ENCODE measurements around the gene LDB2. TPM values are rescaled to one million over a fixed set of nuclear protein-coding genes. Genes with fewer than 3 reads are reported as not detected.

The LDB2 gene
- total RNA-seq, 1 experiment from 2014 or later = not detected

GRCh38 chr4:16521156-16521915 lies 377.1 kb downstream of the LDB2 start:
- DNase-seq (ENCODE audit: extremely low read depth, low read depth) = no peak

- DNase-seq (ENCODE audit: extremely low read depth, low read depth) = no peak
Measured at GRCh38 chr4:16516796-16517439, 381.5 kb downstream of the LDB2 start.

- no peak for DNase-seq (ENCODE audit: extremely low read depth, low read depth)
Measured at GRCh38 chr4:16513876-16514275, 384.6 kb downstream of the LDB2 start.

DNA sequence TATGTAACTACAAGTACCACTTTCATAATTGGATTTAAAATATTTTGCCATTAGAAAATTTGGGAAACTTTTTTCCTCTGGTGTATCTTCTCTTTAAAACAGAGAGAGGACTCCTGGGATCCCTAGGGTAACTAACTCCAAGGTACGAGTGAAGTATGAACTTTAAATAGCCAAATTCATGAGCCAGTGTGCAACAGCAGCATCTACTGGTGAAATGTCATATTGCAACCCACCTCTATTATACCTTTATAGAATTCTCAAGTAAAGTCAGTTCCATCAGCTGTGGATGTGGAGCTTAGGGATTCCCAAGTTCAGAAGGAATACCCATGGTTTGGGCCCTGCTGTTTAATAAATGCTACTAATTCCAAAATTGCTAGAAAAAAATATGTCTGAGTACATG lies 389.5 kb downstream of the LDB2 start:
- no peak for DNase-seq (ENCODE audit: extremely low read depth, low read depth)

DNA sequence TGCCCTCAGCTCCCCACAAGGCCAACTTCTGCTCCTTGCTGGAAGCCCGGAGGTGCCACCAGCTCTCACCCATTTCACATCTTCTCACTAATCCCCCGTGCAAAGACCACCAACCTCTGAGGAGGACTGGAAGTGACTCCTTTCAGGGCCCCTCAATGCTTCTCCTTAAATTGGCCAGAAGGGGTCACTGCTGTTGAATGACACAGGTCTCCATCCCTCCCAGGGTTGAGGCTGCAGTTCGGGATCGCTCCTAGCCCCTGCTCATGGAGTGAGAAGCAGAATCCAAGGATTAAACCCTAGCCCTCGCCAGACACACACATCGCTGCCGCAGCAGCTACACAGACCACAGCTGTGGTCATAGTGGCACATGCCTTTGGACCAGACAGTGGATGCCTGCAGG lies 392.7 kb downstream of the LDB2 start:
- DNase-seq (ENCODE audit: extremely low read depth, low read depth) = no peak

DNA sequence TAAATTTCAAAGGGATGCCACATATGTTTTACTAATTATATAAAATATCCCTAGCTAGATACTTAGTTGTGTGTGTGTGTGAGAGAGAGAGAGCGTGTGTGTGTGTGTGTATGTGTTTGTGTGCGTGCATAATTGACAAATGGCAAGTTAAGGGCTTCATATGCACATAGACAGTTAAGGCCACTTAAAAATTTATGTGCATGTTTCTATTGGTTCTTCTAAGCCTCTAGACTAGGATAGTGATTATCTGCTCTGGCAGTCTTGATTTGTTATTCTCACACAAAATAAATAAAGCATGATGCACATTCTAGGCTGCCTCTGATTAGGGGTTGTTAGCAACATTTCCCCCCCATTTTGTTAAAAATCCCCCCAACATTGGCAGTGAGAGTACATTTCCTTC lies 393.2 kb downstream of the LDB2 start:
- DNase-seq (ENCODE audit: extremely low read depth, low read depth) = no peak

GRCh38 chr4:16503421-16504100 lies 394.9 kb downstream of the LDB2 start:
- no peak for DNase-seq (ENCODE audit: extremely low read depth, low read depth)

- DNase-seq (ENCODE audit: extremely low read depth, low read depth) = no peak
Measured at GRCh38 chr4:16498978-16499377, 399.5 kb downstream of the LDB2 start.

DNA sequence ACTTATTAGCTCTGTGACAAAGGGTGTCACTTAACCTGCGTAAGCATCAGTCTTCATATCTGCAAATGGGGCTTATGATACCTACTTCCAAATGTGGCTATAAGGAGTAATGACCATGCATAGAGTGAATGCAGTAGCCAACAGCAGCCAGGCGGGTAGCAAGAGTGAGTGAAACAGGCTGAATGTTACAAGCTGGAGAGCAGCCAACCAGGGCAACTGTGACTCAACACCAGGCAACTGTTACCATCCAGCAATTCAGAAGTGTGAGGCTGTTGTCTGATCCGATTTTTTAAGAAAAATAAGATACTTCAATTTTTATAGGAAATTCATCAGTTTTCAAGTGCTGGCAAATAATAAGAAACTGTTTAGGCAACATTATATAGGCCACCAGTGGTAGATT lies 401.9 kb downstream of the LDB2 start:
- DNase-seq (ENCODE audit: extremely low read depth, low read depth) = no peak

DNA sequence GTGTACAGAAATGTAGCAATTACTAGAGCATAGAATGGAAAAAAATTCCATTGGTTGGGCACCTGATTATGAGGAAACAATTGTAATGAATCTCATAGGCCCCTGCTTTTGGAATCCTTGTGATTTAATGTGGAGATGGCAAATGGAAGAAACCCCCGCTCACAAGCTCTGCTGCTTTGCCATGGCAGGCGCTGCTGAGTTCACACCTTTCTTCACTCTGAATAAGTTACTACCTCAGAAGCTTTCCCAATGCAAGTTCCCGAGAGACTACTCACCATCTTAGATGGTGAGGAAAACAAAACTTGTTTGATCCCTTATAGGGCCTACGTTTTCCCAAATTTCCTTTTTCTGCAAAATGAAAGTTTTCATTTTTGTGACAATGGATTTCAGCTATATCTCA lies 405.6 kb downstream of the LDB2 start:
- DNase-seq (ENCODE audit: extremely low read depth, low read depth) = no peak

GRCh38 chr4:16489226-16489625 lies 409.2 kb downstream of the LDB2 start:
- DNase-seq (ENCODE audit: extremely low read depth, low read depth) = no peak

DNA sequence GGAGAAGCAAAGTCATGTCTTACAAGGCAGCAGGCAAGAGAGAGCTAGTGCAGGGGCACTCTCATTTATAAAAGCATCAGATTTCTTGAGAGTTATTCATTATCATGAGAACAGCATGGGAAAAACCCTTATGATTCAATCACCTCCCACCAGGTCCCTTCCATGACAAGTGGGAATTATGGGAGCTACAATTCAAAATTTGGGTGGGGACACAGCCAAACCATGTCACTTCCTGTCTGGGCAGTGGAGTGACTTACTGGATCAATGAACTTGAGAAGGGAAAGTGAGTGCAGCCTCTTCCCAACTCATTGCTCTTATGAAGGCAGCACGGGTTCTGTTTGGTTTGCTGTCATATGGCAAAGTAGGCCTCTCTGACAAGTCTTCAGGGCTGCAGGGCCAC lies 410.4 kb downstream of the LDB2 start:
- no peak for DNase-seq (ENCODE audit: extremely low read depth, low read depth)

DNA sequence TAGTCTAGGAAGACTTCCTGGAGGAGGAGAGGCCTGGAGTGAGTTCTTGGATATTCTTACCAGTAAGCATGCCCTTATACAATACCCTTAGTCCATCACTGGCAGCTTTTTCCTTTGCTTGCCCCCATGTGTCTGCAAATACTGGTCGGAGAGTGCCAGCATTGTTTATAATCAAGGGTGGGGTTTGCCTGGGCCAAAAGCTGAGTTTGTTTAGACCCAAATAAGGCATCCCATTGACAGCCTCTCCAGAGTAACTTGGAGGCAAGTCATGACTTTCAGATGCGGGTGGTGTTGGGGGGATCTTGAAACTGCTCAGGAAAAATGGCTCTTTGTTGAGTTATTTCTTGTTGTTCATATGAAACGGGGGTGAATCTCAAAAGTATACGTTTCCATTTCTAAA lies 413.7 kb downstream of the LDB2 start:
- no peak for DNase-seq (ENCODE audit: extremely low read depth, low read depth)

GRCh38 chr4:16483540-16483939 lies 414.9 kb downstream of the LDB2 start:
- DNase-seq (ENCODE audit: extremely low read depth, low read depth) = no peak

GRCh38 chr4:16480011-16480410 lies 418.4 kb downstream of the LDB2 start:
- DNase-seq (ENCODE audit: extremely low read depth, low read depth) = no peak

DNA sequence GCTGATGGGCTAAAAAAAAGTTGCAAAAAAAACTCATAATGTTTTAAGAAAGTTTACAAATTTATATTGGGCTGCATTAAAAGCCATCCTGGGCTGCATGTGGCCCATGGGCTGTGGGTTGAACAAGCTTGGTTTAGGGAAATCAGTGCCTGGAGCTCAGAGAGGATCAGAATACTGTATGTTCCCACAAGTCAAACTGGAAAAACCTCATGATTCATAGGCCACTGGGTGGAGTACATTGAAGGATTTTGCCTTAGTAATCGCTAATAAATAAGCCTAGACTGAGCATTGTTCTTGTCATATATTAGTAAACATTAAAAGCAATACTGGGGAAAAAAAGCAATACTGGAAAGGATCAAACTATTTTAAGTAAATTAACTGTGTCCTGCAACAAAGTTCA lies 425.9 kb downstream of the LDB2 start:
- DNase-seq (ENCODE audit: extremely low read depth, low read depth) = no peak

DNA sequence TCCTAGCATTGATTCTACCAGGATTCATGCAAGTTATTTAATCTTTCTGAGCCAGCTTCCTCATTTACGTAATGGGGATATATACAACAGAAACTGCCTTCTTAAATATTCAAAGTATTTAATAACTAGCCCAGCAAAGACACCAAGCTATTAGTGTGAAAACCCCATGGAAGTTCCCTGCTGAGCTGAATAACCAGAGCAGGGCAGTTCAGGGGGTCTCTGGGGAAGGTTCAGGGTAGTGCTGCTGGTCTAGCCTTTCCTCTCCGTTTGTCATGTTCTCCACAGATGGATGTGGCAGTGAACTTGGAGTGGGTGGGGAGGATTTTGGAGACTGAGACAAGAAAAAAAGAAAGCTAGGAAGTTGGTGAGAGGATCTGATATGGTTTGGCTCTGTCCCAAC lies 431.4 kb downstream of the LDB2 start:
- no peak for DNase-seq (ENCODE audit: extremely low read depth, low read depth)

GRCh38 chr4:16466581-16466980 lies 431.9 kb downstream of the LDB2 start:
- DNase-seq (ENCODE audit: extremely low read depth, low read depth) = no peak

DNA sequence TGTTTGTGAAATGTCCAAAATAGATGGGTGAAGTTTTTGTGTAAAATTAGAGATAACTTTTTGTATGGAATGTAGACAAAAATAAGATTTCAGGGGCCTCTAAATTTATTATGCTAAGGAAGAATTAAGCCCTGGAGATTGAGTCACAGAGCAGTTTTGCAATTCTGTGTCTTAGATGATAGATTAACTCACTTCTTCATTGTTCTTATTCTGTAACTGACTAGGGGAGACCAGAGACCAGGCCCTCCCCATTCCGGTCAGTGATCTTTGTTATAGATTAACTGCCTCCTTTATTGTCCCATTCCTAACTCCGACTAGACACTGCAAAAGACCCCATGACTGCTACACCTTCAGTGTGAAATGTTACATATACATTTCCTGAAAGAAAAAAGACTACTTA lies 433.8 kb downstream of the LDB2 start:
- DNase-seq (ENCODE audit: extremely low read depth, low read depth) = no peak

- DNase-seq (ENCODE audit: extremely low read depth, low read depth) = no peak
Measured at GRCh38 chr4:16462656-16463055, 435.8 kb downstream of the LDB2 start.

GRCh38 chr4:16461362-16461761 lies 437.1 kb downstream of the LDB2 start:
- DNase-seq (ENCODE audit: extremely low read depth, low read depth) = no peak

- no peak for DNase-seq (ENCODE audit: extremely low read depth, low read depth)
Measured at GRCh38 chr4:16457944-16458343, 440.5 kb downstream of the LDB2 start.

Measured in NCI-H460 (cell line).